ENCODE measurements around the gene GNB3. TPM values are rescaled to one million over a fixed set of nuclear protein-coding genes. Genes with fewer than 3 reads are reported as not detected.

The GNB3 gene
- polyA plus RNA-seq (2012; rRNA removed), result 12.9 and 13.8 TPM in 2 replicates
- 1.6 and 3.0 TPM in 2 replicates for polyA plus RNA-seq (2012; cell fraction: cytosol; rRNA removed)
- 93.1 and 96.5 TPM in 2 replicates for polyA plus RNA-seq (2012; cell fraction: nucleus; rRNA removed)

DNA sequence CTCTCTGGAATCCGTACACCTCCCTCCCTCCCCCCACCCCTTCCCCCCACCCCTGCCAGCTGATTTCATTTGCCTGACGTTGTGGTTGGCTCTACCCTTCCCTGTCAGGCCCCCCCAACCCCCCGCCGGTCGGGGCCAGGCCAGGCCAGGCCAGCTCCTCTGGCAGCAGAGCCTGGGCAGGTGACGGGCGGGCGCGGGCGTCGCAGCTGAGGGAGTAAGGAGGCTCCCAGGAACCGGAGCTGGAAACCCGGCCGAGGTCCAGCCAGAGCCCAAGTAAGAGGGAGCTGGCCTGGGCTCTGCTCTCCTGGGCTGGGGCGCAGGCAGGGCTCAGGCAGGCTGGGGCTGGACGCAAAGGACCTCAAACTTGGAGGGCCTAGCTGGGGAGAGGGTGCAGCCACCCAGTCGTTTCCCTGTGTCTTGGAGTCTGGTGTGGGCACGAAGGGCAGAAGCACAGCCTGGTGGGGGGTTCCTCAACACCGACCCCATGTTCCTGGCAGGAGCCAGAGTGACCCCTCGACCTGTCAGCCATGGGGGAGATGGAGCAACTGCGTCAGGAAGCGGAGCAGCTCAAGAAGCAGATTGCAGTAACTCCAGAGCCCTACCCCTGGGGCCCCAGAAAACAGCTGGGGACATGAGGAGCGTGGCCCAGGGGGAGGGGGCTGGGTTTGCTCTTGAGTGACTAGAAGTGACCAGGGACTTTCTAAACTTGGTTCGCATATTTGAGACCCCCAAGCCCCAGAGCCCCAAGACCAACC is at the start of gene GNB3:
Gene GNB3 (plus strand): TSS at position 165 of the 755 bp plus-strand sequence. CDS start 363 bp downstream, at position 528.
- Histone ChIP-seq H3K4me1 (ENCODE audit: control insufficient read depth in 1 of 2, insufficient read depth in 2 of 2, low read depth in 1 of 2, low read length in 1 of 2) (no peaks in the 10 kb centered on the region), H3K4me3 (ENCODE audit: low read depth in 2 of 2, low read length in 1 of 2) (no peak within 1 kb of the TSS), H3K4me2 (no peak within 1 kb of the TSS), H3K9me3 (no peaks in the 10 kb centered on the region), H3K79me2 (ENCODE audit: insufficient read depth) (no peaks in the 10 kb centered on the region), H3K9ac (no peak within 1 kb of the TSS), H2AFZ (ENCODE audit: low read depth) (no peak within 1 kb of the TSS), H3K27ac (ENCODE audit: low read depth in 2 of 2, low read length in 1 of 2) (no peak within 1 kb of the TSS), H3K27me3 (ENCODE audit: insufficient read depth) (no peaks in the 10 kb centered on the region), H3K9me2 (no peaks in the 10 kb centered on the region), H3K36me3 (replicated peaks in 1 of 2; ENCODE audit: control insufficient read depth in 1 of 2, insufficient read depth in 2 of 2, low read length in 1 of 2) (peaks cover 29 to 70% of the 10 kb centered on the region in 2 experiments), H4K20me1 (ENCODE audit: insufficient read depth) (0 out of 2 replicates have a peak, but pooled peaks cover 4% of the 10 kb centered on the region), H3F3A (replicated peaks; ENCODE audit: insufficient read depth) (peaks cover 8% of the 10 kb centered on the region)
- ChIA-PET POLR2A (interaction anchor here (0.8 to 4.2 kb wide), 3 partner anchors 11 to 31 kb away, joined by 3 to 22 read pairs (median 9); partner anchors contain the start of genes CDCA3, SPSB2 and USP5), CTCF (interaction anchor here (0.6 to 19.4 kb wide), 8 partner anchors 7 to 97 kb away, joined by 3 to 225 read pairs (median 6); partner anchors contain the start of genes CDCA3, MLF2, P3H3 and SPSB2)
- no peak for DNase-seq
- WGBS (ENCODE audit: low lambda C conversion rate), result 87% methylated on average over 14 of the region's 24 CpGs
- TF ChIP-seq, protein P1, sequence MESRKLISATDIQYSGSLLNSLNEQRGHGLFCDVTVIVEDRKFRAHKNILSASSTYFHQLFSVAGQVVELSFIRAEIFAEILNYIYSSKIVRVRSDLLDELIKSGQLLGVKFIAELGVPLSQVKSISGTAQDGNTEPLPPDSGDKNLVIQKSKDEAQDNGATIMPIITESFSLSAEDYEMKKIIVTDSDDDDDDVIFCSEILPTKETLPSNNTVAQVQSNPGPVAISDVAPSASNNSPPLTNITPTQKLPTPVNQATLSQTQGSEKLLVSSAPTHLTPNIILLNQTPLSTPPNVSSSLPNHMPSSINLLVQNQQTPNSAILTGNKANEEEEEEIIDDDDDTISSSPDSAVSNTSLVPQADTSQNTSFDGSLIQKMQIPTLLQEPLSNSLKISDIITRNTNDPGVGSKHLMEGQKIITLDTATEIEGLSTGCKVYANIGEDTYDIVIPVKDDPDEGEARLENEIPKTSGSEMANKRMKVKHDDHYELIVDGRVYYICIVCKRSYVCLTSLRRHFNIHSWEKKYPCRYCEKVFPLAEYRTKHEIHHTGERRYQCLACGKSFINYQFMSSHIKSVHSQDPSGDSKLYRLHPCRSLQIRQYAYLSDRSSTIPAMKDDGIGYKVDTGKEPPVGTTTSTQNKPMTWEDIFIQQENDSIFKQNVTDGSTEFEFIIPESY (IDR thresholded peaks at IDR 0.05; ENCODE audit: borderline replicate concordance, low read depth), result no peak

DNA sequence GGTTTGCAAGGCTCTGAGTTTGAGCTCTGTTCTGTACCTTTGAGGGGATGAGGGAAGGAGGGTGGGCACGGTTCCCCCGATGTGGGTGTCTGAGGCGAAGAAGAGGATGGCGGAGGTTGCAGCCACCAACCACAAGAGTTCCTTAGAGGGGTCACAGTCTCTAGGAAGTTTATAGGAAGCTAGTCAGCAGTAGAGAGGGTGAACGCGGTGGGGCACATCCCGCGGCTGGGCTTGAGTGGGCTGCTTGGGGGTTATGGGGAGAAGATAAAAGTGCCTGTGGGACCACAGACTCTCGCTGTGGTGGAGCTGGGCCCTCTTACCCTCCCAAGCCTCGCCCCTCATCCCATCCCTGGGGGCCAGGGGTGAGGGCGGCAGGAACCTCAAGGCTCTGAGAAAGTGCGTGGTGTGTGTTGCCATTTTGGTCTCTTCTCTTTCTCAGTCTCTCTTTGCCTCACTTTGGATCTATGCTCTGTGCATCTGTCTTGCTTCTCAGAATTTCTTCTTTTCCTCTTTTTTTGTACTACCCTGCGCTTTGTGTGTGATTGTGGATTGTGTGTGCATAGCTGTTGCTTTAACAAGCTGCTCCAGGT is 48.7 kb upstream of the GNB3 start:
- Histone ChIP-seq H3K79me2 (ENCODE audit: insufficient read depth) (no peaks in the 10 kb centered on the region), H3K27ac (ENCODE audit: low read depth in 2 of 2, low read length in 1 of 2) (no peak overlapping the region), H3K4me1 (ENCODE audit: control insufficient read depth in 1 of 2, insufficient read depth in 2 of 2, low read depth in 1 of 2, low read length in 1 of 2) (peaks cover 0 to 9% of the 10 kb centered on the region in 2 experiments; a peak in 1 of 4 replicates), H3K9me2 (no peaks in the 10 kb centered on the region), H3K4me3 (ENCODE audit: low read depth in 2 of 2, low read length in 1 of 2) (no peak overlapping the region), H3K27me3 (ENCODE audit: insufficient read depth) (no peaks in the 10 kb centered on the region), H3K4me2 (no peak overlapping the region), H3K36me3 (replicated peaks in 1 of 2; ENCODE audit: control insufficient read depth in 1 of 2, insufficient read depth in 2 of 2, low read length in 1 of 2) (no peaks in the 10 kb centered on the region), H3F3A (replicated peaks; ENCODE audit: insufficient read depth) (no peaks in the 10 kb centered on the region), H2AFZ (ENCODE audit: low read depth) (no peak overlapping the region), H3K9me3 (no peaks in the 10 kb centered on the region), H4K20me1 (ENCODE audit: insufficient read depth) (no peaks in the 10 kb centered on the region), H3K9ac (no peak overlapping the region)
- DNase-seq, result no peak
- ChIA-PET CTCF (interaction anchor here (1.0 to 3.4 kb wide), 12 partner anchors 11 to 56 kb away, joined by 3 to 19 read pairs (median 4); partner anchors contain the start of genes MLF2 and P3H3), POLR2A (no interaction called here)
- 92% methylated on average over 13 of the region's 13 CpGs for WGBS (ENCODE audit: low lambda C conversion rate)
- TF ChIP-seq YY1 (IDR thresholded peaks at IDR 0.05; ENCODE audit: low read depth) (no peak), CHD2 (IDR thresholded peaks at IDR 0.05; ENCODE audit: low read length, partially characterized antibody) (no peak), FOSL2 (IDR thresholded peaks at IDR 0.05; ENCODE audit: borderline replicate concordance, low read depth) (no peak), SIN3A (IDR thresholded peaks at IDR 0.05; ENCODE audit: borderline replicate concordance, low read depth, low read length) (no peak), FOXJ3 (CRISPR knock-in tag; IDR thresholded peaks at IDR 0.05) (no peak), RXRA (IDR thresholded peaks at IDR 0.05; ENCODE audit: borderline replicate concordance, low read depth) (no peak), MXI1 (IDR thresholded peaks at IDR 0.05; ENCODE audit: low read depth, low read length) (no peak), FOXM1 (IDR thresholded peaks at IDR 0.05; ENCODE audit: low read depth) (no peak)
- TF ChIP-seq, protein P2, sequence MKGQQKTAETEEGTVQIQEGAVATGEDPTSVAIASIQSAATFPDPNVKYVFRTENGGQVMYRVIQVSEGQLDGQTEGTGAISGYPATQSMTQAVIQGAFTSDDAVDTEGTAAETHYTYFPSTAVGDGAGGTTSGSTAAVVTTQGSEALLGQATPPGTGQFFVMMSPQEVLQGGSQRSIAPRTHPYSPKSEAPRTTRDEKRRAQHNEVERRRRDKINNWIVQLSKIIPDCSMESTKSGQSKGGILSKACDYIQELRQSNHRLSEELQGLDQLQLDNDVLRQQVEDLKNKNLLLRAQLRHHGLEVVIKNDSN (IDR thresholded peaks at IDR 0.05; ENCODE audit: borderline replicate concordance, low read depth), result no peak
- TF ChIP-seq, protein P3, sequence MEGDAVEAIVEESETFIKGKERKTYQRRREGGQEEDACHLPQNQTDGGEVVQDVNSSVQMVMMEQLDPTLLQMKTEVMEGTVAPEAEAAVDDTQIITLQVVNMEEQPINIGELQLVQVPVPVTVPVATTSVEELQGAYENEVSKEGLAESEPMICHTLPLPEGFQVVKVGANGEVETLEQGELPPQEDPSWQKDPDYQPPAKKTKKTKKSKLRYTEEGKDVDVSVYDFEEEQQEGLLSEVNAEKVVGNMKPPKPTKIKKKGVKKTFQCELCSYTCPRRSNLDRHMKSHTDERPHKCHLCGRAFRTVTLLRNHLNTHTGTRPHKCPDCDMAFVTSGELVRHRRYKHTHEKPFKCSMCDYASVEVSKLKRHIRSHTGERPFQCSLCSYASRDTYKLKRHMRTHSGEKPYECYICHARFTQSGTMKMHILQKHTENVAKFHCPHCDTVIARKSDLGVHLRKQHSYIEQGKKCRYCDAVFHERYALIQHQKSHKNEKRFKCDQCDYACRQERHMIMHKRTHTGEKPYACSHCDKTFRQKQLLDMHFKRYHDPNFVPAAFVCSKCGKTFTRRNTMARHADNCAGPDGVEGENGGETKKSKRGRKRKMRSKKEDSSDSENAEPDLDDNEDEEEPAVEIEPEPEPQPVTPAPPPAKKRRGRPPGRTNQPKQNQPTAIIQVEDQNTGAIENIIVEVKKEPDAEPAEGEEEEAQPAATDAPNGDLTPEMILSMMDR (IDR thresholded peaks at IDR 0.05), result no peak
- TF ChIP-seq, protein P4, sequence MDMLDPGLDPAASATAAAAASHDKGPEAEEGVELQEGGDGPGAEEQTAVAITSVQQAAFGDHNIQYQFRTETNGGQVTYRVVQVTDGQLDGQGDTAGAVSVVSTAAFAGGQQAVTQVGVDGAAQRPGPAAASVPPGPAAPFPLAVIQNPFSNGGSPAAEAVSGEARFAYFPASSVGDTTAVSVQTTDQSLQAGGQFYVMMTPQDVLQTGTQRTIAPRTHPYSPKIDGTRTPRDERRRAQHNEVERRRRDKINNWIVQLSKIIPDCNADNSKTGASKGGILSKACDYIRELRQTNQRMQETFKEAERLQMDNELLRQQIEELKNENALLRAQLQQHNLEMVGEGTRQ (IDR thresholded peaks at IDR 0.05; ENCODE audit: borderline replicate concordance, low read depth, low read length), result no peak
- TF ChIP-seq, protein P1 (IDR thresholded peaks at IDR 0.05; ENCODE audit: borderline replicate concordance, low read depth), result no peak

All from SK-N-SH (cell line).